ENCODE data around the gene MINDY4.

Gene MINDY4

DNA sequence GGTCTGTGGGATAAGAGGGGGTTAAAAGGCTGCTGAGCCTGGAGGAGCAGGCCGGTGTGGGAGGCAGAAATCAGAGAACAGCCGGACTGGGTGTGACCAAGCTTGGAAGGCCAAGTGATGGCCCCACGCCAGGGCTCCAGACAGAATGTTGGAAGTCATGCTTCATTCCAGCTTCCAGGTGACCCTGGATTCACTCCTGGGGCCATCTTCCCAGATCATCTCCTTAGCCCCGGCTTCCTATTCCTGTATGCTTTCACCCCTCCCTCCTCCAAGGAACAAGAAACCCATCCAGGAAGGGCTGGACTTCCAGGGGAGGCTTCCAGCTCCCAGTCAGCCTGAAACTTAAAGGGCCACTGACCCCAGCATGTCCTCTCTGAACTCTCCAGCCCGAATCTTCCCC is 18.2 kb upstream of the MINDY4 start:
- H3K4me2 ChIP-seq, result no peak overlapping the region
- TF ChIP-seq CTCF (conservative IDR thresholded peaks at IDR 0.05; ENCODE audit: low read depth, low read length), result no peak
- H2AFZ ChIP-seq (ENCODE audit: low read depth), result no peak overlapping the region

DNA sequence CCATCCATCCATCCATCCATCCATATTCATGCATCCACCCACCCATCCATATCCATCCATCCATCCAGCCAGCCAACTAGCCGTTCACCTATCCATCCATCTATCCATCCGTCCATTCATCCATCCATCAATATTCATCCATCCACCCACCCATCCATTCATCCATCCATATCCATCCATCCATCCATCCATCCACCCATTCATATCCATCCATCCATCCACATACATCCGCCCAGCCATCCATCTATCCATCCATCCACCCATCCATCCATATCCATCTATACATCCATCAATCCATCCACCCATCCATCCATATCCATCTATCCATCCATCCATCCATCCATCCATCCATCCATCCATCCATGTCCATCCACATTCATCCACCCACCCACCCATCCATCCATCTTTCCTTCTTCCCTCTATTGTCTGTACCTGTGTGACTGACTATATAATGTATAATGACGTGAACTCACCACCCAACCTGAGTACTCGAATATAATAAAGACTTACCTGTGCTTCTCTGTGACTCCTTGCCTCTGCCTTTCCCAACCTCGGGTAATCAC is 16.8 kb upstream of the MINDY4 start:
- Histone ChIP-seq H3K36me3 (ENCODE audit: insufficient read depth) (no peaks in the 10 kb centered on the region), H4K20me1 (ENCODE audit: insufficient read depth) (no peaks in the 10 kb centered on the region), H3K4me1 (ENCODE audit: low read depth, poor library complexity, severe bottlenecking) (no peaks in the 10 kb centered on the region), H3K27me3 (ENCODE audit: insufficient read depth, low read depth) (no peaks in the 10 kb centered on the region), H3K4me3 (IDR thresholded peaks at IDR 0.05; ENCODE audit: insufficient read depth, low read depth, low read length) (no peak overlapping the region), H3K79me2 (ENCODE audit: insufficient read depth, low read depth) (no peaks in the 10 kb centered on the region), H3K27ac (no peak overlapping the region), H2AFZ (ENCODE audit: low read depth) (no peak overlapping the region), H3K9ac (no peak overlapping the region), H3K4me2 (no peak overlapping the region)
- no peak for TF ChIP-seq CTCF (conservative IDR thresholded peaks at IDR 0.05; ENCODE audit: low read depth, low read length)

More for the DNA sequence above, 18.2 kb upstream of the MINDY4 start:
- Histone ChIP-seq H3K79me2 (ENCODE audit: insufficient read depth, low read depth) (no peaks in the 10 kb centered on the region), H3K36me3 (ENCODE audit: insufficient read depth) (no peaks in the 10 kb centered on the region), H3K4me3 (IDR thresholded peaks at IDR 0.05; ENCODE audit: insufficient read depth, low read depth, low read length) (no peak overlapping the region), H3K27me3 (ENCODE audit: insufficient read depth, low read depth) (no peaks in the 10 kb centered on the region), H4K20me1 (ENCODE audit: insufficient read depth) (no peaks in the 10 kb centered on the region), H3K9ac (no peak overlapping the region), H3K27ac (no peak overlapping the region), H3K4me1 (ENCODE audit: low read depth, poor library complexity, severe bottlenecking) (no peaks in the 10 kb centered on the region)

GRCh38 chr7:30755384-30756154 is 15.6 kb upstream of the MINDY4 start:
- no peak for TF ChIP-seq CTCF (conservative IDR thresholded peaks at IDR 0.05; ENCODE audit: low read depth, low read length)
- Histone ChIP-seq H3K4me3 (IDR thresholded peaks at IDR 0.05; ENCODE audit: insufficient read depth, low read depth, low read length) (no peak overlapping the region), H3K9ac (no peak overlapping the region), H3K79me2 (ENCODE audit: insufficient read depth, low read depth) (no peaks in the 10 kb centered on the region), H3K27me3 (ENCODE audit: insufficient read depth, low read depth) (no peaks in the 10 kb centered on the region), H3K27ac (no peak overlapping the region), H3K4me2 (no peak overlapping the region), H3K36me3 (ENCODE audit: insufficient read depth) (no peaks in the 10 kb centered on the region), H4K20me1 (ENCODE audit: insufficient read depth) (no peaks in the 10 kb centered on the region), H2AFZ (ENCODE audit: low read depth) (no peak overlapping the region), H3K4me1 (ENCODE audit: low read depth, poor library complexity, severe bottlenecking) (no peaks in the 10 kb centered on the region)

DNA sequence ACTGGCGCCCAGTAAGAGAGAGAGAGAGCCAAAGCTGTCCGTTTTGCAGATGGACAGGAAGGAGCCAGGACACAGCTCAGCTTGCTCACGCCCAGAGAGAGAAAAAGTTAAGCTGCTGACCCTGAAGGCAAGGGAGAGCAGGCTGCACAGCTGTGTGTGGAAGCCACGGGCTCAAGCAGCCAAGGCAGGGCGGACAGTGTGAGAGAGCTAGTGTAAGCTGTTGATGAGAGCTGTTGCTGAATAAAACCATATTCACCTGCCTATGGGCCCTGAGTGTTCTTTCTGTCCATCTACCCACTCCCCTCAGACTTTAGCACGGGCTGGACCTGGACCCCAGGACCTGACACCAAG is 13.9 kb upstream of the MINDY4 start:
- Histone ChIP-seq H3K27ac (no peak overlapping the region), H3K4me2 (no peak overlapping the region), H3K27me3 (ENCODE audit: insufficient read depth, low read depth) (no peaks in the 10 kb centered on the region), H3K4me1 (ENCODE audit: low read depth, poor library complexity, severe bottlenecking) (no peaks in the 10 kb centered on the region), H3K36me3 (ENCODE audit: insufficient read depth) (no peaks in the 10 kb centered on the region), H4K20me1 (ENCODE audit: insufficient read depth) (no peaks in the 10 kb centered on the region), H3K4me3 (IDR thresholded peaks at IDR 0.05; ENCODE audit: insufficient read depth, low read depth, low read length) (no peak overlapping the region), H3K9ac (no peak overlapping the region), H3K79me2 (ENCODE audit: insufficient read depth, low read depth) (no peaks in the 10 kb centered on the region), H2AFZ (ENCODE audit: low read depth) (no peak overlapping the region)
- no peak for TF ChIP-seq CTCF (conservative IDR thresholded peaks at IDR 0.05; ENCODE audit: low read depth, low read length)

All from KMS-11 (cell line).